IMR-90 (cell line): Measurements from ENCODE around the gene FUT7. TPM values are rescaled to one million over a fixed set of nuclear protein-coding genes. Genes with fewer than 3 reads are reported as not detected.

Source experiments
- ATAC-seq: fragments of 200-7000 bp; cut with Tn5 transposase; 2 replicates; pipeline ENCODE4 v1.9.1; 2020; ENCODE audit warnings: low read depth, mild to moderate bottlenecking, moderate library complexity
- BruUV-seq: library from RNA; stranded (reverse); fragments of 400-500 nt; replicated peaks from 2 replicates; lab custom pipeline; 2021; lab: Mats Ljungman, UMichigan
- CTCF ChIA-PET: fragments of 300-600 bp; formaldehyde crosslinking; extraction: SDS; loops from one replicate; lab custom pipeline; 2021; ENCODE audit warnings: antibody characterized with exemption; lab: Yijun Ruan, JAX
- POLR2A ChIA-PET: fragments of 300-600 bp; sonication (Branson Sonifier 250); formaldehyde crosslinking; loops from one replicate; lab custom pipeline; 2022; ENCODE audit warnings: antibody characterized with exemption; ENCODE audit not compliant: unreplicated experiment; lab: Charles Lee
- DNase-seq: peaks from one replicate; pipeline ENCODE4 v3.0.0; 2013
- H2AFZ ChIP-seq: replicated peaks from 2 replicates; pipeline ENCODE3; 2013; ENCODE audit warnings: low read length, mild to moderate bottlenecking; ENCODE audit not compliant: poor library complexity
- H2AK5ac ChIP-seq: 2 replicates; pipeline ENCODE4 v1.6.1; 2013; ENCODE audit warnings: low read depth, low read length, inconsistent platforms
- H2AK9ac ChIP-seq: replicated peaks from 2 replicates; pipeline ENCODE3; 2013; ENCODE audit warnings: mild to moderate bottlenecking, low read depth, low read length, moderate library complexity; ENCODE audit not compliant: poor library complexity
- H2BK120ac ChIP-seq: 2 replicates; pipeline ENCODE4 v1.6.1; 2013; ENCODE audit warnings: low read depth, low read length, inconsistent platforms
- H2BK15ac ChIP-seq: 3 replicates; pipeline ENCODE4 v1.6.1; 2013; ENCODE audit warnings: low read depth, low read length, inconsistent platforms
- H2BK20ac ChIP-seq: 2 replicates; pipeline ENCODE4 v1.6.1; 2013; ENCODE audit warnings: low read depth, mild to moderate bottlenecking, inconsistent platforms, low read length, moderate library complexity
- H2BK5ac ChIP-seq: 2 replicates; pipeline ENCODE4 v1.6.1; 2013; ENCODE audit warnings: mild to moderate bottlenecking, low read depth, low read length, inconsistent platforms; ENCODE audit not compliant: poor library complexity, severe bottlenecking
- H3K14ac ChIP-seq: replicated peaks from 2 replicates; pipeline ENCODE4 v1.6.1; 2013; ENCODE audit warnings: low read depth, low read length, inconsistent platforms
- H3K18ac ChIP-seq: 2 replicates; pipeline ENCODE4 v1.6.1; 2013; ENCODE audit warnings: low read depth, low read length, control low read depth
- H3K23ac ChIP-seq: 2 replicates; pipeline ENCODE4 v1.6.1; 2013; ENCODE audit warnings: low read depth, low read length, inconsistent platforms
- H3K27ac ChIP-seq: 2 replicates; pipeline ENCODE4 v1.5.1; 2013; ENCODE audit warnings: mild to moderate bottlenecking, control low read depth, low read length; ENCODE audit not compliant: insufficient read depth
- H3K27me3 ChIP-seq: 2 replicates; pipeline ENCODE4 v1.6.1; 2013; ENCODE audit warnings: low read length; ENCODE audit not compliant: control insufficient read depth, insufficient read depth
- H3K36me3 ChIP-seq: 2 replicates; pipeline ENCODE4 v1.6.1; 2013; ENCODE audit warnings: low read length, mixed read lengths; ENCODE audit not compliant: control insufficient read depth, insufficient read depth
- H3K4ac ChIP-seq: 2 replicates; pipeline ENCODE4 v1.6.1; 2013; ENCODE audit warnings: low read depth, low read length, inconsistent platforms
- H3K4me1 ChIP-seq: 2 replicates; pipeline ENCODE4 v1.6.1; 2013; ENCODE audit warnings: low read length, mixed read lengths; ENCODE audit not compliant: control insufficient read depth, insufficient read depth
- H3K4me2 ChIP-seq: 2 replicates; pipeline ENCODE4 v1.6.1; 2013; ENCODE audit warnings: low read depth, mild to moderate bottlenecking, control low read depth, low read length, moderate library complexity
- H3K4me3 ChIP-seq: 2 replicates; pipeline ENCODE4 v1.5.1; 2013; ENCODE audit warnings: low read depth, mild to moderate bottlenecking, control low read depth, low read length, moderate library complexity; ENCODE audit not compliant: insufficient read depth
- H3K56ac ChIP-seq: 2 replicates; pipeline ENCODE4 v1.6.1; 2013; ENCODE audit warnings: low read length, inconsistent platforms; ENCODE audit not compliant: insufficient read depth; ENCODE audit errors: extremely low read depth
- H3K79me1 ChIP-seq, 2 experiments: 2 replicates each; pipeline ENCODE4 v1.6.1; 2013; ENCODE audit warnings: low read length in 2 of 2, inconsistent platforms in 1 of 2, low read depth in 1 of 2
- H3K9ac ChIP-seq: 2 replicates; pipeline ENCODE4 v1.6.1; 2013; ENCODE audit warnings: low read depth, low read length, control low read depth
- H3K9me1 ChIP-seq: 2 replicates; pipeline ENCODE4 v1.6.1; 2013; ENCODE audit warnings: low read length, inconsistent platforms; ENCODE audit not compliant: insufficient read depth
- H3K9me3 ChIP-seq: 2 replicates; pipeline ENCODE4 v1.6.1; 2013; ENCODE audit warnings: low read length; ENCODE audit not compliant: control insufficient read depth, insufficient read depth
- H4K20me1 ChIP-seq: 2 replicates; pipeline ENCODE4 v1.6.1; 2013; ENCODE audit warnings: low read length, inconsistent platforms; ENCODE audit not compliant: insufficient read depth
- H4K5ac ChIP-seq: 2 replicates; pipeline ENCODE4 v1.6.1; 2013; ENCODE audit warnings: mild to moderate bottlenecking, low read depth, low read length, control low read depth
- H4K8ac ChIP-seq, 2 experiments: 2 replicates each; pipeline ENCODE4 v1.6.1; 2013; ENCODE audit warnings: low read depth in 2 of 2, low read length in 2 of 2, control low read depth in 1 of 2, inconsistent platforms in 1 of 2
- H4K91ac ChIP-seq: 2 replicates; pipeline ENCODE4 v1.6.1; 2013; ENCODE audit warnings: low read depth, low read length, inconsistent platforms; ENCODE audit not compliant: insufficient read depth
- BHLHE40 ChIP-seq: fragments of 150-350 bp; IDR thresholded peaks from 2 replicates; pipeline ENCODE4 v1.6.1; 2016; ENCODE audit warnings: mild to moderate bottlenecking, low read depth, low read length
- CEBPB ChIP-seq: IDR thresholded peaks from 2 replicates; pipeline ENCODE4 v1.6.1; 2012; ENCODE audit warnings: low read depth, low read length, improper control_type of control experiment
- CHD1 ChIP-seq: IDR thresholded peaks from 2 replicates; pipeline ENCODE4 v1.6.1; 2012; ENCODE audit warnings: low read depth, low read length, improper control_type of control experiment
- ELK1 ChIP-seq: fragments of 150-350 bp; IDR thresholded peaks from 2 replicates; pipeline ENCODE4 v1.6.1; 2016; ENCODE audit warnings: low read depth, mild to moderate bottlenecking, low read length, moderate library complexity, borderline replicate concordance
- FOS ChIP-seq: fragments of 150-350 bp; IDR thresholded peaks from 2 replicates; pipeline ENCODE4 v1.6.1; 2016; ENCODE audit warnings: low read depth, low read length
- MAFK ChIP-seq: IDR thresholded peaks from 2 replicates; pipeline ENCODE4 v1.6.1; 2012; ENCODE audit warnings: low read depth, low read length, improper control_type of control experiment
- MXI1 ChIP-seq: IDR thresholded peaks from 2 replicates; pipeline ENCODE4 v1.6.1; 2012; ENCODE audit warnings: low read depth, mild to moderate bottlenecking, low read length, moderate library complexity, borderline replicate concordance
- NFE2L2 ChIP-seq: fragments of 150-350 bp; IDR thresholded peaks from 2 replicates; pipeline ENCODE4 v1.6.1; 2016; ENCODE audit warnings: low read depth, mild to moderate bottlenecking, low read length
- POLR2A ChIP-seq: IDR thresholded peaks from 2 replicates; pipeline ENCODE4 v1.6.1; 2012; ENCODE audit warnings: mild to moderate bottlenecking, low read depth, low read length
- RAD21 ChIP-seq: IDR thresholded peaks from 2 replicates; pipeline ENCODE4 v1.6.1; 2012; ENCODE audit warnings: low read length, improper control_type of control experiment
- RCOR1 ChIP-seq: IDR thresholded peaks from 2 replicates; pipeline ENCODE4 v1.6.1; 2012; ENCODE audit warnings: mild to moderate bottlenecking, low read length, improper control_type of control experiment; ENCODE audit not compliant: insufficient replicate concordance
- USF2 ChIP-seq: fragments of 150-350 bp; IDR thresholded peaks from 2 replicates; pipeline ENCODE4 v1.6.1; 2017; ENCODE audit warnings: mild to moderate bottlenecking, antibody characterized with exemption, low read length, low read depth
- WGBS, 2 experiments: methylation state at CpG; one replicate each; pipeline versions ENCODE4 v1.1.5 to v1.1.7; 2013; ENCODE audit warnings: missing lambda C conversion rate in 2 of 2; ENCODE audit not compliant: insufficient read length in 1 of 2; ENCODE audit errors: extremely low coverage in 2 of 2; 5-methylcytosine and 5-hydroxymethylcytosine counted together
- dilution Hi-C: fragments of 300-500 bp; cut with HindIII; formaldehyde crosslinking; loops from one replicate; pipeline ENCODE4 v1.14.3; 2018; ENCODE audit warnings: low sequenced_read_pairs; ENCODE audit not compliant: unreplicated experiment
- in situ Hi-C: fragments of 300-500 bp; cut with MboI; formaldehyde crosslinking; loops from 3 replicates; pipeline ENCODE4 v1.14.3; 2019; ENCODE audit warnings: low sequenced_read_pairs, inconsistent platforms, mixed read lengths
- intact Hi-C: fragments of 100-400 bp; cut with micrococcal nuclease; formaldehyde crosslinking; loops from 2 replicates; pipeline ENCODE4 v1.10.0; 2022
- polyA plus RNA-seq, 3 experiments: library from polyadenylated mRNA; depleted of rRNA; stranded (reverse); fragments of >200 nt; gene quantifications; 2 replicates each; pipeline ENCODE4 v1.2.3, GENCODE V29; 2012; ENCODE audit warnings: low replicate concordance in 1 of 3
- total RNA-seq: library from RNA; depleted of rRNA; stranded (reverse); fragments of >200 nt; gene quantifications from 2 replicates; pipeline ENCODE4 v1.2.3, GENCODE V29; 2012

The FUT7 gene
- total and polyA plus RNA-seq, 2 of the 4 experiments (the other 2 are of a cell fraction), result not detected

DNA sequence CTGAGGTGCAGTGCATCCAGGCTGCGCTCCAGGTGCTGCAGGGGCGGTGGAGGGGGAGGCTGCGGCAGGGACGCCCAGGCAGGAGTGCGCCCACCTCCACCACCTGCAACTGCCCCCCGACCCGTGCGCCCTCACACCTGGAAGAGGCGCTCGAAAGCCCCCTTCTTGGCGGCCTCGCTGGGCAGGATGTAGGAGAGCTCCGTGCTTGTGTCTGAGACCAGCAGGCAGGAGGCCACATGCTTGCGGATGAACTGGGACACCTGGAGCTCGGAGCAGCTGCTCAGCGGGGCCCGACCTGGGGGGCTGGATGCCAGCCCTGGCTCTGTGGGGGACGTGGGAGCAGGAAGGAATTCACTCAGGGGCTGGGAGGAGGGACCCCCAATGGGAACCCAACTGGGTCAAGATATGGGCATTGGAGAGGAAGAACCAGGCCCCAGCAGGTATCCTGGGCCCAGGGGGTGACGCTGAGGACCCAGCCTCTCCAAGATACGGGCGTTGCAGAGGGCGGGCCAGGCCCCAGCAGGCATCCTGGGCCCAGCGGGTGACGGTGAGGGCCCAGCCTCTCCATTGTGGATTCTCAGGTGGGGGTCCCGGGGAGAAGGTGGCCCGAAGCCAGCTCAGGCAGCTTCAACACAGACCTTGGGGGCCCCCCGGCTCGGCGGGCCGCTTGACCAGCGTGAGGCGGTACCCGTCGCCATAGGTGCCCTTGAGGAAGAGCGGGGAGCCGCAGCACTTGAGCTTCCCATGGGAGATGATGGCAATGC, 16.9 kb downstream of the FUT7 start:
- Histone ChIP-seq H2BK15ac (no peak overlapping the region), H3K27me3 (no peaks in the 10 kb centered on the region), H4K5ac (no peak overlapping the region), H3K36me3 (peaks cover 44% of the 10 kb centered on the region), H3K27ac (no peak overlapping the region), H3K23ac (no peak overlapping the region), H2AK9ac (no peak overlapping the region), H3K9me3 (no peaks in the 10 kb centered on the region), H2BK120ac (no peak overlapping the region), H4K20me1 (no peaks in the 10 kb centered on the region), H3K9ac (no peak overlapping the region), H3K4me1 (no peaks in the 10 kb centered on the region), H3K4me3 (no peak overlapping the region), H2AK5ac (no peak overlapping the region), H4K91ac (no peak overlapping the region), H4K8ac (no peak overlapping the region), H3K18ac (no peak overlapping the region), H2AFZ (no peak overlapping the region), H2BK20ac (no peak overlapping the region), H3K9me1 (no peaks in the 10 kb centered on the region), H3K14ac (no peak overlapping the region), H3K56ac (no peak overlapping the region), H3K79me1 (no peaks in the 10 kb centered on the region), H3K4ac (no peak overlapping the region), H2BK5ac (no peak overlapping the region), H3K4me2 (no peak overlapping the region)
- intact Hi-C loops, result no loop called here
- dilution Hi-C loops, result no loop called here
- in situ Hi-C loops, result no loop called here
- ChIA-PET POLR2A (no interaction called here), CTCF (no interaction called here)
- WGBS, 2 experiments, result 98% methylated on average over 8 of the region's 36 CpGs; no CpG with 5 or more reads in 1 of the 2 experiments
- no TSS peak for BruUV-seq
- DNase-seq (no peak), ATAC-seq (no peak)
- TF ChIP-seq POLR2A (no peak), USF2 (no peak), CEBPB (no peak), RAD21 (no peak), NFE2L2 (no peak), MXI1 (no peak), CHD1 (no peak), MAFK (no peak), RCOR1 (no peak), BHLHE40 (no peak), ELK1 (no peak), FOS (no peak)
